ENCODE measurements around the gene CKLF. TPM values are rescaled to one million over a fixed set of nuclear protein-coding genes. Genes with fewer than 3 reads are reported as not detected.

CKLF gene
- total and polyA plus RNA-seq, 2 donors (not counting 1 experiment from before 2014, with no cell fraction given): 30.4 to 53.6 TPM

GRCh38 chr16:66575060-66575459, 22.7 kb downstream of the CKLF start:
- no peaks in the 10 kb centered on the region for H3K9me3 Mint-ChIP-seq (ENCODE audit: insufficient read depth)
- H3K9ac ChIP-seq (ENCODE audit: low read length): no peak overlapping the region
- POLR2A ChIA-PET: interaction anchor here (0.5 kb wide), 1 partner anchor 70 kb away, joined by 9 read pairs; no protein-coding TSS in a partner anchor
- no peak overlapping the region for H3K27ac Mint-ChIP-seq
- H3K4me3 ChIP-seq (ENCODE audit: control extremely low read depth in 1 of 5, extremely low read depth in 1 of 5, insufficient read depth in 1 of 5, low read depth in 2 of 5, low read length in 4 of 5): no peak overlapping the region
- no peak overlapping the region for H3K4me3 Mint-ChIP-seq
- TF ChIP-seq CTCF (IDR thresholded peaks at IDR 0.05) (no peak), EZH2 (IDR thresholded peaks at IDR 0.05; ENCODE audit: borderline replicate concordance, insufficient read depth, low read depth, low read length, poor library complexity, severe bottlenecking) (no peak)
- no peak for ATAC-seq (ENCODE audit: low read depth)
- H3K4me1 ChIP-seq (ENCODE audit: control insufficient read depth in 2 of 2, insufficient read depth in 2 of 2, low read length in 2 of 2): peaks cover 13 to 19% of the 10 kb centered on the region in 2 donors
- H2AFZ ChIP-seq (ENCODE audit: insufficient read depth, low read depth, low read length, poor library complexity, severe bottlenecking): no peak overlapping the region
- WGBS (ENCODE audit: insufficient coverage): no CpG with 5 or more reads among the region's 3 CpGs
- no peak overlapping the region for H3K4me2 ChIP-seq (replicated peaks; ENCODE audit: low read depth, low read length, poor library complexity, severe bottlenecking)
- H3K27me3 ChIP-seq (replicated peaks in 1 of 4; ENCODE audit: control extremely low read depth in 1 of 4, control insufficient read depth in 3 of 4, insufficient read depth in 4 of 4, low read length in 3 of 4): peaks cover 0 to 33% (median 25%) of the 10 kb centered on the region in 4 experiments
- H4K20me1 ChIP-seq (ENCODE audit: control insufficient read depth, insufficient read depth, low read length, poor library complexity, severe bottlenecking): peaks cover 5% of the 10 kb centered on the region
- intact Hi-C loops (cut with micrococcal nuclease): no loop called here
- H3K4me1 Mint-ChIP-seq: peaks cover 13% of the 10 kb centered on the region
- no peak overlapping the region for H3K27ac ChIP-seq (ENCODE audit: low read length in 2 of 2)
- CTCF ChIA-PET: no interaction called here
- H3K36me3 ChIP-seq (replicated peaks in 1 of 2; ENCODE audit: control extremely low read depth in 1 of 2, control insufficient read depth in 1 of 2, extremely low read depth in 1 of 2, insufficient read depth in 2 of 2, low read length in 1 of 2): no peaks in the 10 kb centered on the region
- H3K9me3 ChIP-seq (ENCODE audit: control extremely low read depth in 1 of 3, control insufficient read depth in 2 of 3, insufficient read depth in 1 of 3, low read length in 2 of 3): peaks cover 0 to 2% (median 0%) of the 10 kb centered on the region in 3 donors
- peaks cover 32% of the 10 kb centered on the region for H3K27me3 Mint-ChIP-seq
- H3K79me2 ChIP-seq (ENCODE audit: control insufficient read depth, insufficient read depth, low read length): no peaks in the 10 kb centered on the region
- DNase-seq: no peak

- Histone ChIP-seq H3K27ac (ENCODE audit: low read length in 2 of 2) (no peak overlapping the region), H4K20me1 (ENCODE audit: control insufficient read depth, insufficient read depth, low read length, poor library complexity, severe bottlenecking) (peaks cover 5% of the 10 kb centered on the region), H3K9ac (ENCODE audit: low read length) (no peak overlapping the region), H3K36me3 (replicated peaks in 1 of 2; ENCODE audit: control extremely low read depth in 1 of 2, control insufficient read depth in 1 of 2, extremely low read depth in 1 of 2, insufficient read depth in 2 of 2, low read length in 1 of 2) (no peaks in the 10 kb centered on the region), H3K79me2 (ENCODE audit: control insufficient read depth, insufficient read depth, low read length) (no peaks in the 10 kb centered on the region), H3K4me1 (ENCODE audit: control insufficient read depth in 2 of 2, insufficient read depth in 2 of 2, low read length in 2 of 2) (peaks cover 13 to 19% of the 10 kb centered on the region in 2 donors), H3K4me2 (replicated peaks; ENCODE audit: low read depth, low read length, poor library complexity, severe bottlenecking) (no peak overlapping the region), H3K9me3 (ENCODE audit: control extremely low read depth in 1 of 3, control insufficient read depth in 2 of 3, insufficient read depth in 1 of 3, low read length in 2 of 3) (peaks cover 0 to 2% (median 0%) of the 10 kb centered on the region in 3 donors), H3K27me3 (replicated peaks in 1 of 4; ENCODE audit: control extremely low read depth in 1 of 4, control insufficient read depth in 3 of 4, insufficient read depth in 4 of 4, low read length in 3 of 4) (peaks cover 0 to 39% (median 28%) of the 10 kb centered on the region in 4 experiments), H3K4me3 (ENCODE audit: control extremely low read depth in 1 of 5, extremely low read depth in 1 of 5, insufficient read depth in 1 of 5, low read depth in 2 of 5, low read length in 4 of 5) (no peak overlapping the region), H2AFZ (ENCODE audit: insufficient read depth, low read depth, low read length, poor library complexity, severe bottlenecking) (no peak overlapping the region)
- Mint-ChIP-seq H3K9me3 (ENCODE audit: insufficient read depth) (no peaks in the 10 kb centered on the region), H3K27ac (no peak overlapping the region), H3K27me3 (peaks cover 44% of the 10 kb centered on the region), H3K4me3 (no peak overlapping the region), H3K4me1 (peaks cover 14% of the 10 kb centered on the region)
- ATAC-seq (ENCODE audit: low read depth) (no peak), DNase-seq (no peak)
- ChIA-PET POLR2A (no interaction called here), CTCF (no interaction called here)
- TF ChIP-seq CTCF (IDR thresholded peaks at IDR 0.05) (no peak), EZH2 (IDR thresholded peaks at IDR 0.05; ENCODE audit: borderline replicate concordance, insufficient read depth, low read depth, low read length, poor library complexity, severe bottlenecking) (no peak)
- 100% methylated on average over 3 of the region's 5 CpGs for WGBS (ENCODE audit: insufficient coverage)
- intact Hi-C loops (cut with micrococcal nuclease): no loop called here
Measured at GRCh38 chr16:66576296-66576695, 23.9 kb downstream of the CKLF start.
